ENCODE results near the gene UBE2O. TPM values are rescaled to one million over a fixed set of nuclear protein-coding genes. Genes with fewer than 3 reads are reported as not detected.

UBE2O gene
- total RNA-seq, 1 experiment from 2014 or later: 64.7 TPM

DNA sequence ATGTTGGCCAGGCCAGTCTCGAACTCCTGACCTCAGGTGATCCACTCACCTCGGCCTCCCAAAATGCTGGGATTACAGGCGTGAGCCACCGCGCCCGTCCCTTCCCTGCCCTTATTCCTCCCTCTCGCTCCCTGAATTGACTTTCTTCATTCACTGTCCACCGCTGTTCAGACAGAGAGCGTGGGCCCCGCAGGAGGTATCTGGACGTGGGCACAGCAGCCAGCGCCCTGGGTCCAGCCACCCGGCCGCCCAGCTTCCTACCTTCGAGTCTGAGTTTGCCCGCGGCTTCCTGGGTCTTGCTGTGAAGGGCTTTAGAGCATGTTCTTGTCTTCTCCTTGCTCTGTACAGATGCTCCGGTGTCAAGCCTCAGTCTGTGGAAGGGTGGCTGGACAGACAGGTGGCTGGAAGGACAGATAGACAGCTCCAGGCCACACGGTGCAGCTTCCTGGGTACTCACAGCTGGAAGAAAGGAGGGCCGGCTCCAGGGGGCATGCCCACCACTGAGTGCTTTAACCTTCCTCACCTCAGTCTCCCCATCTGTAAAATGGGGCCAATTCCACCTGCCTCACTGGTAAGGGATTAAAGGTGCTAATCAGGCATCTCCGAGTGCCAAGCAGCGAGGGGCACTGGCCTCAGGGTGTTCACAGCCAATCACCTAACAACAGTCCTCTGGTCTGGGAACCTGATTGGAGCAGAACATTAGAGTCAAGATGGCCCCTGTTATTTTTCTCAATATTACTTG is 34.7 kb upstream of the UBE2O start:
- Histone ChIP-seq H3K79me2 (ENCODE audit: low read length) (no peaks in the 10 kb centered on the region), H2AFZ (ENCODE audit: low read length) (no peak overlapping the region), H3K27ac (ENCODE audit: low read length) (no peak overlapping the region), H3K4me2 (ENCODE audit: low read length) (no peak overlapping the region), H3K9me3 (ENCODE audit: low read length) (no peaks in the 10 kb centered on the region), H3K4me3 (ENCODE audit: low read length) (no peak overlapping the region), H4K20me1 (ENCODE audit: low read length) (no peaks in the 10 kb centered on the region), H3K36me3 (ENCODE audit: low read depth, low read length) (peaks cover 4% of the 10 kb centered on the region; the same call in 1 of the 2 replicates), H3K9me2 (replicated peaks; ENCODE audit: low read length) (no peaks in the 10 kb centered on the region), H3K4me1 (ENCODE audit: insufficient read depth, low read length) (peaks cover 5% of the 10 kb centered on the region), H3F3A (ENCODE audit: low read length, unreplicated experiment) (no peaks in the 10 kb centered on the region), H3K9ac (ENCODE audit: low read length) (no peak overlapping the region), H3K27me3 (ENCODE audit: low read length) (no peaks in the 10 kb centered on the region)
- ChIA-PET POLR2A (ENCODE audit: unreplicated experiment) (no interaction called here), CTCF (no interaction called here)
- TF ChIP-seq, protein P1, sequence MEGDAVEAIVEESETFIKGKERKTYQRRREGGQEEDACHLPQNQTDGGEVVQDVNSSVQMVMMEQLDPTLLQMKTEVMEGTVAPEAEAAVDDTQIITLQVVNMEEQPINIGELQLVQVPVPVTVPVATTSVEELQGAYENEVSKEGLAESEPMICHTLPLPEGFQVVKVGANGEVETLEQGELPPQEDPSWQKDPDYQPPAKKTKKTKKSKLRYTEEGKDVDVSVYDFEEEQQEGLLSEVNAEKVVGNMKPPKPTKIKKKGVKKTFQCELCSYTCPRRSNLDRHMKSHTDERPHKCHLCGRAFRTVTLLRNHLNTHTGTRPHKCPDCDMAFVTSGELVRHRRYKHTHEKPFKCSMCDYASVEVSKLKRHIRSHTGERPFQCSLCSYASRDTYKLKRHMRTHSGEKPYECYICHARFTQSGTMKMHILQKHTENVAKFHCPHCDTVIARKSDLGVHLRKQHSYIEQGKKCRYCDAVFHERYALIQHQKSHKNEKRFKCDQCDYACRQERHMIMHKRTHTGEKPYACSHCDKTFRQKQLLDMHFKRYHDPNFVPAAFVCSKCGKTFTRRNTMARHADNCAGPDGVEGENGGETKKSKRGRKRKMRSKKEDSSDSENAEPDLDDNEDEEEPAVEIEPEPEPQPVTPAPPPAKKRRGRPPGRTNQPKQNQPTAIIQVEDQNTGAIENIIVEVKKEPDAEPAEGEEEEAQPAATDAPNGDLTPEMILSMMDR (conservative IDR thresholded peaks at IDR 0.05; ENCODE audit: low read depth, low read length): no peak
- TF ChIP-seq EZH2 (IDR thresholded peaks at IDR 0.05; ENCODE audit: low read length, unreplicated experiment) (no peak), EZH2phosphoT487 (IDR thresholded peaks at IDR 0.05; ENCODE audit: borderline replicate concordance, low read length) (no peak)
- intact Hi-C loops (cut with micrococcal nuclease): no loop called here
- ATAC-seq: no peak
- no peak for DNase-seq
- no TSS peak for BruUV-seq (replicated peaks)

DNA sequence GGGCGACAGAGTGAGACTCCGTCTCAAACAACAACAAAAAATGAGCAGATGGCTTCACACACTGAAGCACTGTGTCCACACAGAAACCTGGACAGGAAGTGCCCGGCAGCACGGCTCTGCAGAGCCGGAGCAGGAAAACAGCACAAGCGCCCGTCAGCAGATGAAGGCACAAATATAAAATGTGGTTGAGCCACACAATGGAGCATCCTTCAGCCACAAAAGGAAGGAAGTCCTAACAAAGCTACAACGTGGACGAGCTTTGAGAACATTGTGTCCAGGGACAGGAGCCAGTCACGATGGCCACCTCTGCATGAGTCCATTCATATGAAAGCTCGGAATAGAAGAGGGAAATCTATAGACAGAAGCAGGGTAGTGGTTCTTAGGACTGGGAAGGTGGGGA is 32.6 kb upstream of the UBE2O start:
- Histone ChIP-seq H2AFZ (ENCODE audit: low read length) (no peak overlapping the region), H3K9ac (ENCODE audit: low read length) (no peak overlapping the region), H3K9me3 (ENCODE audit: low read length) (no peaks in the 10 kb centered on the region), H3K4me3 (ENCODE audit: low read length) (no peak overlapping the region), H3K36me3 (ENCODE audit: low read depth, low read length) (peaks cover 4% of the 10 kb centered on the region; the same call in 1 of the 2 replicates), H3K9me2 (replicated peaks; ENCODE audit: low read length) (no peaks in the 10 kb centered on the region), H3K79me2 (ENCODE audit: low read length) (no peaks in the 10 kb centered on the region), H3K27me3 (ENCODE audit: low read length) (no peaks in the 10 kb centered on the region), H3F3A (ENCODE audit: low read length, unreplicated experiment) (no peaks in the 10 kb centered on the region), H3K27ac (ENCODE audit: low read length) (no peak overlapping the region), H3K4me1 (ENCODE audit: insufficient read depth, low read length) (peaks cover 5% of the 10 kb centered on the region), H3K4me2 (ENCODE audit: low read length) (no peak overlapping the region), H4K20me1 (ENCODE audit: low read length) (no peaks in the 10 kb centered on the region)
- no peak for TF ChIP-seq EZH2 (IDR thresholded peaks at IDR 0.05; ENCODE audit: low read length, unreplicated experiment)
- no peak for TF ChIP-seq EZH2phosphoT487 (IDR thresholded peaks at IDR 0.05; ENCODE audit: borderline replicate concordance, low read length)
- TF ChIP-seq, protein P1 (conservative IDR thresholded peaks at IDR 0.05; ENCODE audit: low read depth, low read length): no peak
- CTCF ChIA-PET: no interaction called here
- ATAC-seq (no peak), DNase-seq (no peak)
- intact Hi-C loops (cut with micrococcal nuclease): no loop called here
- no TSS peak for BruUV-seq (replicated peaks)
- POLR2A ChIA-PET (ENCODE audit: unreplicated experiment): no interaction called here

DNA sequence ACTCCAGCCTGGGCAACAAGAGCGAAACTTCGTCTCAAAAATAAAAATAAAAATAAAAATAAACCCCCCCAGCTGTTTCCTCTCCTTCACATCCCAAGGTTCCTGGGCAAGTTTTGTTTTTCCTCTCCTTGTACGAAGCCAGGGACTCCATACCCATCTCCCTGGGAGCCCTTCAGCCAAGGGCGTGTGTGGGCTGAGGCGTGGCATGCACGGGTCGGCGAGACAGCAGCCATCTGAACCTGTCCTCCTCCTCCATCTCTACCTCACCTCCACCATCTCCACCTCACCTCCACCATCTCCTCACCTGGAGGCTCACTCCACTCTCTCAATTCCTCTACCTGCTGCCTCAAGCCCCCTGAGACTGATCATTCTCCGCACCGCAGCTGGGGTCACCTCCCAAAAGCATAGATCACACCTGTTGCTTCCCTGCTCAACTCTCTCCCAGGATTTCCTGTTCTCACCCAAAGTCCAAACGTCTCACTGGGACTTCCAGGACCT is 31.3 kb upstream of the UBE2O start:
- TF ChIP-seq EZH2 (IDR thresholded peaks at IDR 0.05; ENCODE audit: low read length, unreplicated experiment) (no peak), EZH2phosphoT487 (IDR thresholded peaks at IDR 0.05; ENCODE audit: borderline replicate concordance, low read length) (no peak)
- TF ChIP-seq, protein P1 (conservative IDR thresholded peaks at IDR 0.05; ENCODE audit: low read depth, low read length): no peak
- DNase-seq: no peak
- ATAC-seq: peak; percentile 6; the same call in 1 of the 2 replicates
- Histone ChIP-seq H3K4me3 (ENCODE audit: low read length) (no peak overlapping the region), H2AFZ (ENCODE audit: low read length) (no peak overlapping the region), H3K9ac (ENCODE audit: low read length) (no peak overlapping the region), H3K36me3 (ENCODE audit: low read depth, low read length) (peaks cover 4% of the 10 kb centered on the region; the same call in 1 of the 2 replicates), H3K4me2 (ENCODE audit: low read length) (0 out of 2 replicates have a peak overlapping the region, but pooled peaks have one; percentile 21), H3K79me2 (ENCODE audit: low read length) (no peaks in the 10 kb centered on the region), H3K9me2 (replicated peaks; ENCODE audit: low read length) (no peaks in the 10 kb centered on the region), H3K27me3 (ENCODE audit: low read length) (no peaks in the 10 kb centered on the region), H4K20me1 (ENCODE audit: low read length) (no peaks in the 10 kb centered on the region), H3K27ac (ENCODE audit: low read length) (peak overlapping the region; percentile 39), H3F3A (ENCODE audit: low read length, unreplicated experiment) (no peaks in the 10 kb centered on the region), H3K9me3 (ENCODE audit: low read length) (no peaks in the 10 kb centered on the region), H3K4me1 (ENCODE audit: insufficient read depth, low read length) (peaks cover 5% of the 10 kb centered on the region)
- ChIA-PET POLR2A (ENCODE audit: unreplicated experiment) (no interaction called here), CTCF (interaction anchor here (0.6 to 1.1 kb wide), 2 partner anchors 62 to 933 kb away, joined by 3 read pairs; no protein-coding TSS in a partner anchor)
- intact Hi-C loops (cut with micrococcal nuclease): no loop called here
- no TSS peak for BruUV-seq (replicated peaks)

All from PC-3 (cell line).